ENCODE measurements around the gene XRCC3.

DNA sequence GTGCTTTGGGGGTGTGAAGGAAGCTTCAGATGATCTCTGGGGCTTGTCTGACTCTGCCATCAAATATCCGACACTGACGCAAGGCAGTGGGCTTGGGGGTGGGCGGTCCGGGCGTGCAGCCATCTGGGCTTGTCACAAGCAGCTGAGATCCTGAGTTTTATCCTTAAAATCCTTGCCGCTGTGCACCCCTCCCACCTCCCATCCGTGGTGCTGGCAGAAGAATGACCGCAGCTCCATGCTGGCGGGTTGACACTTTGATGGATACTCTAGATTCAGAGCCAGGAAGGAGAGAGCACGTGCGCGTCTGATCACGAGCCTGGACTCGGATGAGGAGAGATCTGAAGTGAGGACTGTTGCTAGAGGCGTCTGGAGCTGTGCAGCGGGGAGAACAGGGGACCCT, 3.3 kb upstream of the XRCC3 start:
- TF ChIP-seq, protein P1, sequence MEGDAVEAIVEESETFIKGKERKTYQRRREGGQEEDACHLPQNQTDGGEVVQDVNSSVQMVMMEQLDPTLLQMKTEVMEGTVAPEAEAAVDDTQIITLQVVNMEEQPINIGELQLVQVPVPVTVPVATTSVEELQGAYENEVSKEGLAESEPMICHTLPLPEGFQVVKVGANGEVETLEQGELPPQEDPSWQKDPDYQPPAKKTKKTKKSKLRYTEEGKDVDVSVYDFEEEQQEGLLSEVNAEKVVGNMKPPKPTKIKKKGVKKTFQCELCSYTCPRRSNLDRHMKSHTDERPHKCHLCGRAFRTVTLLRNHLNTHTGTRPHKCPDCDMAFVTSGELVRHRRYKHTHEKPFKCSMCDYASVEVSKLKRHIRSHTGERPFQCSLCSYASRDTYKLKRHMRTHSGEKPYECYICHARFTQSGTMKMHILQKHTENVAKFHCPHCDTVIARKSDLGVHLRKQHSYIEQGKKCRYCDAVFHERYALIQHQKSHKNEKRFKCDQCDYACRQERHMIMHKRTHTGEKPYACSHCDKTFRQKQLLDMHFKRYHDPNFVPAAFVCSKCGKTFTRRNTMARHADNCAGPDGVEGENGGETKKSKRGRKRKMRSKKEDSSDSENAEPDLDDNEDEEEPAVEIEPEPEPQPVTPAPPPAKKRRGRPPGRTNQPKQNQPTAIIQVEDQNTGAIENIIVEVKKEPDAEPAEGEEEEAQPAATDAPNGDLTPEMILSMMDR (IDR thresholded peaks at IDR 0.05): no peak
- TF ChIP-seq POLR2A (IDR thresholded peaks at IDR 0.05) (no peak), POLR2AphosphoS5 (IDR thresholded peaks at IDR 0.05) (peak in 1 of 3 donors; percentile 25), EP300 (IDR thresholded peaks at IDR 0.05; ENCODE audit: low read depth) (no peak)

All from transverse colon (tissue), 4 donors.